Calu3 (cell line): ENCODE data around the gene KLC3. TPM values are rescaled to one million over a fixed set of nuclear protein-coding genes. Genes with fewer than 3 reads are reported as not detected.

ENCODE experiments used
- BruUV-seq: library from RNA; stranded (reverse); fragments of 400-500 nt; replicated peaks from 2 replicates; lab custom pipeline; 2021; lab: Mats Ljungman, UMichigan
- CTCF ChIA-PET: fragments of 300-600 bp; sonication (Branson Sonifier 250); formaldehyde crosslinking; loops from one replicate; lab custom pipeline; 2022; ENCODE audit warnings: antibody characterized with exemption; lab: Charles Lee
- DNase-seq: peaks from one replicate; pipeline ENCODE4 v3.0.0; 2022
- H3K27ac Mint-ChIP-seq: one replicate; pipeline ENCODE4 v1.8.0; 2022; ENCODE audit warnings: mixed read lengths; ENCODE audit not compliant: unreplicated experiment
- H3K27me3 Mint-ChIP-seq: one replicate; pipeline ENCODE4 v1.8.0; 2022; ENCODE audit warnings: mixed read lengths; ENCODE audit not compliant: unreplicated experiment
- H3K36me3 Mint-ChIP-seq: one replicate; pipeline ENCODE4 v1.8.0; 2022; ENCODE audit warnings: mild to moderate bottlenecking, moderate library complexity, mixed read lengths; ENCODE audit not compliant: insufficient read depth, unreplicated experiment
- H3K4me1 Mint-ChIP-seq: one replicate; pipeline ENCODE4 v1.8.0; 2022; ENCODE audit warnings: mild to moderate bottlenecking, low read depth, mixed read lengths; ENCODE audit not compliant: unreplicated experiment
- H3K4me3 Mint-ChIP-seq: one replicate; pipeline ENCODE4 v1.8.0; 2022; ENCODE audit warnings: mild to moderate bottlenecking, low read depth, moderate library complexity, mixed read lengths; ENCODE audit not compliant: unreplicated experiment
- H3K9me3 Mint-ChIP-seq: one replicate; pipeline ENCODE4 v1.8.0; 2022; ENCODE audit warnings: low read depth, mixed read lengths; ENCODE audit not compliant: unreplicated experiment
- intact Hi-C: fragments of 100-400 bp; cut with micrococcal nuclease; formaldehyde crosslinking; loops from one replicate; pipeline ENCODE4 v1.10.0; 2022; ENCODE audit not compliant: unreplicated experiment
- total RNA-seq: library from RNA; stranded (reverse); gene quantifications from 2 replicates; pipeline ENCODE4 v1.2.3, GENCODE V29; 2022
- TF ChIP-seq, protein P1 (sequence below): fragments of 200-600 bp; IDR thresholded peaks from one replicate; pipeline ENCODE4 v1.8.0; 2022; ENCODE audit warnings: antibody characterized with exemption; ENCODE audit not compliant: unreplicated experiment

Gene KLC3
- total RNA-seq, 1 experiment from 2014 or later, result 3.3 TPM

DNA sequence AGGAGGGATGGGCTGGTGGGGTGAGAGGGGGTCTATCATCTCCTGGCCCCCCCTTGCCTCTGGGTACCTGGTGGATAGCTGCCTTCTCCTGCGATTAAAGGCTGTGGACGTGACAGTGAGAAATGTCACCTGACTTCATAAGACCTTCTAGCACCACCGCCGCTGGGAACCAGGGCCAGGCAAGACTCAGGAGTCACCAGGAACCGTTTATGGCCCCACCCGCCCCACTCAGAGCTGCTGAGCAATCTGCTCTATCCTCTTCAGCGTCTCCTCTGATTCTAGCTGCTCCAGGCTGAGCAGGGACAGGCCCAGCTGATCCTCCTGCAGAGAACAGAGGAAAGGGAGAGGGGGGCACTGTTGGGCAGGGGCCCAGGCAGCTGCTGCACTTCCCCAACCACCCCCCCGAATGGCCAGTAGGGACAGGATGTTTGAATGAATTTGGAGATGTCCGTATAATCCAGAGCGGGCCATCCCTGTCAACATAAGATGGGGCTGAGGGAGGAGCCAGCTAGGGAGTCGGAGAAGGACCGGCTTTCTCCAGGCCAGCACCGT is 10.9 kb downstream of the KLC3 start:
- TF ChIP-seq, protein P1, sequence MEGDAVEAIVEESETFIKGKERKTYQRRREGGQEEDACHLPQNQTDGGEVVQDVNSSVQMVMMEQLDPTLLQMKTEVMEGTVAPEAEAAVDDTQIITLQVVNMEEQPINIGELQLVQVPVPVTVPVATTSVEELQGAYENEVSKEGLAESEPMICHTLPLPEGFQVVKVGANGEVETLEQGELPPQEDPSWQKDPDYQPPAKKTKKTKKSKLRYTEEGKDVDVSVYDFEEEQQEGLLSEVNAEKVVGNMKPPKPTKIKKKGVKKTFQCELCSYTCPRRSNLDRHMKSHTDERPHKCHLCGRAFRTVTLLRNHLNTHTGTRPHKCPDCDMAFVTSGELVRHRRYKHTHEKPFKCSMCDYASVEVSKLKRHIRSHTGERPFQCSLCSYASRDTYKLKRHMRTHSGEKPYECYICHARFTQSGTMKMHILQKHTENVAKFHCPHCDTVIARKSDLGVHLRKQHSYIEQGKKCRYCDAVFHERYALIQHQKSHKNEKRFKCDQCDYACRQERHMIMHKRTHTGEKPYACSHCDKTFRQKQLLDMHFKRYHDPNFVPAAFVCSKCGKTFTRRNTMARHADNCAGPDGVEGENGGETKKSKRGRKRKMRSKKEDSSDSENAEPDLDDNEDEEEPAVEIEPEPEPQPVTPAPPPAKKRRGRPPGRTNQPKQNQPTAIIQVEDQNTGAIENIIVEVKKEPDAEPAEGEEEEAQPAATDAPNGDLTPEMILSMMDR, result no peak
- Mint-ChIP-seq H3K27me3 (no peaks in the 10 kb centered on the region), H3K9me3 (no peaks in the 10 kb centered on the region), H3K27ac (no peak overlapping the region), H3K4me3 (no peak overlapping the region), H3K36me3 (peaks cover 45% of the 10 kb centered on the region), H3K4me1 (no peaks in the 10 kb centered on the region)
- BruUV-seq, result no TSS peak
- intact Hi-C loops, result no loop called here
- CTCF ChIA-PET, result no interaction called here
- no peak for DNase-seq

DNA sequence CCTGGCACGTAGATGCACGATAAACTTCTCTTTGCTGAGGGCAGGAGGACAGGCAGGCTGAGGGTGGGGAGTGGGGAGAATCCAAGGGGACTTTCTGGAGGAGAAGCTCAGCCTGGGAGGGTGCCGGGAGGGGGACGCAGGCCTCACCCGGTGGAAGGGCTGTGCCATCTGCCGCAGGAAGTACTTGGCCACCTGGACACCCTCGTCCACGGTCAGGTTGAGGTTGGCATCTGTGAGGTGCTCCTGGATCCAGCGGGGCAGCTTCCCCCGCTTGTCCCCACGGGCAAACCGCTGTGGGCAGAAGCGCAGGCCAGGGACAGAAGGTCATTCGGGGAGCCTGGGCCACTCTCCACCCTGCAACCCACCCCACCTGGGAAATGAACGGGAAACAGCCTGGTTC is 11.5 kb downstream of the KLC3 start:
- Mint-ChIP-seq H3K9me3 (no peaks in the 10 kb centered on the region), H3K36me3 (peaks cover 48% of the 10 kb centered on the region), H3K27ac (no peak overlapping the region), H3K4me1 (no peaks in the 10 kb centered on the region), H3K27me3 (no peaks in the 10 kb centered on the region), H3K4me3 (no peak overlapping the region)
- DNase-seq, result no peak
- intact Hi-C loops, result no loop called here
- CTCF ChIA-PET, result no interaction called here
- BruUV-seq, result no TSS peak
- TF ChIP-seq, protein P1, result no peak

DNA sequence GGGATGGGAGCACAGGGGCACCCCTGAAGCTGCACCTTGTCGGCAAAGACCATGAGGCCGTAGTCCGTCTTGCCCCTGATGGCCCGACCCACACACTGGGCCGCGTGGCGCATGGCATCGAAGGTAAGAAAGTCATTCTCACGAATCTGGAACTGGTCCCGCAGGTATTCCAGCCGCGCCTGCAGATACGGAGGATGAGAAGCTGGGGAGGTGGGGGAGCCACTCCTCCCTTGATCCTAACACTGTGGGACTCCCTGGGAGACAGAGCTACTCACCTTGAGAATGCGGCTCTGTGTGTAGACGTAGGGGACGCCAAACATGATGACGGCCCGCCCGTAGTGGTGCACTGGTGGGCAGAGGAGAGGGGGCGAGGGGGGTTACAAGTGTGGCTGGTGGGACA is 11.9 kb downstream of the KLC3 start:
- H3K27me3 Mint-ChIP-seq, result no peaks in the 10 kb centered on the region
- H3K27ac Mint-ChIP-seq, result no peak overlapping the region
- CTCF ChIA-PET, result no interaction called here
- no peak overlapping the region for H3K4me3 Mint-ChIP-seq
- TF ChIP-seq, protein P1, result no peak
- no peak for DNase-seq
- H3K9me3 Mint-ChIP-seq, result no peaks in the 10 kb centered on the region
- H3K4me1 Mint-ChIP-seq, result no peaks in the 10 kb centered on the region
- peaks cover 52% of the 10 kb centered on the region for H3K36me3 Mint-ChIP-seq
- intact Hi-C loops, result no loop called here
- BruUV-seq, result no TSS peak

DNA sequence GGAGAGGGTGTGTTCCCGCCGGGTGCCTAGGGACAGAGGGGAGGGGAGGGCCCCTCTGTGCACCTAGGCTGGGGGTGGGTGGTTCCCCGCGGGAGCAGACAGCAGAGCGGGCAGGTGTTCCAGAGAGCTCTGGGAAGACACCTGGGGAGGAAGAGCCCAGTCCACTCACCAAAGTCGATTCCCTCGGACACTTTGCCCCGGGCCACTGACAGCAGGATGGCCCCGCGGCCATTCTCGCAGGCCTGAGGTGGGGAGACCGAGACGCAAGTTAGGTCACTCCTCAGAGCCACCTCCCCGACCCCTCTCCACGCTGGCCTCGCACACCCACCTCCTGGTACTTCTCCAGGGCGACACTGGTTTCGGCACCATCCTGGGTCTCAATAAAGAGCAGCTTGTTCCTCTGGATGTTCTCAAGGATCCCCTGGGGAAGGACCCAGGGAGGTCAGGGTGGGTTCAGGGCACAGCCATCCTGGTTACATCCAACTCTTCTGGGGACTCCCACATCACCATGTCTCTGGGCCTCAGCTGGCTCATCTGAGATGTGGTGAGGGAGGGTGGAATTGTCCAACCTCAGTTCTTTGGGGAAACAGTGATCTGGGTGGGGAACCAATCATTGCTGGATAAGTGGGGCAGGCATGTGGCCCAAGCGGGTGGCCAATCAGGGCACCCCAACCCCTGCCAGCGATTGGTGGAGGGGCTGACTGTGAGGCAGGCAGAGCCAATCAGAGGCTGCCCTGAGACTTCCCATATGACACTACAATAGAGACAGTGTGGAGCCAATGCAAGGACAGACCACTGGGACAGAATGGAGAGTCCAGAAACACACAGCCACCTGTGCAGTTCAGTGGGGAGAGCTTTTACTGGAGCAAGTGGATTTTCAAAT is 12.6 kb downstream of the KLC3 start:
- intact Hi-C loops, result no loop called here

More for the DNA sequence above, 12.6 kb downstream of the KLC3 start:
- DNase-seq, result no peak
- no peaks in the 10 kb centered on the region for H3K4me1 Mint-ChIP-seq
- CTCF ChIA-PET, result interaction anchor here (1.2 kb wide), 1 partner anchor 15 kb away, joined by 5 read pairs; no protein-coding TSS in a partner anchor
- H3K27me3 Mint-ChIP-seq, result no peaks in the 10 kb centered on the region
- H3K27ac Mint-ChIP-seq, result no peak overlapping the region
- peaks cover 55% of the 10 kb centered on the region for H3K36me3 Mint-ChIP-seq
- H3K9me3 Mint-ChIP-seq, result no peaks in the 10 kb centered on the region
- H3K4me3 Mint-ChIP-seq, result no peak overlapping the region
- BruUV-seq, result no TSS peak
- TF ChIP-seq, protein P1, result no peak
